ENCODE results near the gene SYK. TPM values are rescaled to one million over a fixed set of nuclear protein-coding genes. Genes with fewer than 3 reads are reported as not detected.

SYK gene
- total and polyA plus RNA-seq, 2 of the 13 experiments (the other 11 are each of a cell fraction or from before 2014, with no cell fraction given): not detected

- Histone ChIP-seq H3K9me3 (ENCODE audit: low read length) (no peaks in the 10 kb centered on the region), H4K20me1 (ENCODE audit: insufficient read depth, low read length) (no peaks in the 10 kb centered on the region), H3K27me3 (ENCODE audit: control insufficient read depth in 1 of 2, insufficient read depth in 2 of 2, low read length in 2 of 2) (peaks cover 0 to 24% of the 10 kb centered on the region in 2 experiments; a peak in 2 of 5 replicates), H3K4me1 (ENCODE audit: insufficient read depth, low read length) (no peaks in the 10 kb centered on the region), H3K27ac (ENCODE audit: extremely low read length, insufficient read depth, low read length) (no peak overlapping the region), H3K36me3 (replicated peaks in 1 of 2; ENCODE audit: control insufficient read depth in 1 of 2, insufficient read depth in 2 of 2, low read length in 2 of 2) (no peaks in the 10 kb centered on the region), H3K4me2 (ENCODE audit: low read depth, low read length) (no peak overlapping the region), H2AFZ (ENCODE audit: low read length) (no peak overlapping the region), H3K9ac (ENCODE audit: insufficient read depth, low read depth, low read length) (no peak overlapping the region), H3K79me2 (ENCODE audit: insufficient read depth, low read length) (no peaks in the 10 kb centered on the region), H3K4me3 (replicated peaks in 1 of 3; ENCODE audit: insufficient read depth in 1 of 3, low read depth in 2 of 3, low read length in 3 of 3) (no peak overlapping the region)
- WGBS (ENCODE audit: low lambda C conversion rate): 1% methylated on average over 7 of the region's 8 CpGs
- ChIA-PET CTCF (ENCODE audit: low intra/inter-chr PET ratio, low total read pairs) (no interaction called here), POLR2A (no interaction called here)
- intact Hi-C loops (cut with micrococcal nuclease; ENCODE audit: unreplicated experiment) (no loop called here), in situ Hi-C loops (cut with HindIII; ENCODE audit: extremely low pct_ligation_motif_present, low pct_unique_long_range_greater_than_20kb) (no loop called here)
- BruUV-seq (replicated peaks): no TSS peak
- DNase-seq (ENCODE audit: low spot score): no peak
- FAIRE-seq: no peak
- TF ChIP-seq ZNF614 (CRISPR knock-in tag; IDR thresholded peaks at IDR 0.05; ENCODE audit: borderline replicate concordance): no peak
- TF ChIP-seq ZNF33A (CRISPR knock-in tag; IDR thresholded peaks at IDR 0.05; ENCODE audit: borderline replicate concordance): no peak
- no peak for TF ChIP-seq NFKBIZ (CRISPR knock-in tag; IDR thresholded peaks at IDR 0.05)
- no peak for TF ChIP-seq HNRNPK (IDR thresholded peaks at IDR 0.05; ENCODE audit: low read depth, low read length, poor library complexity, severe bottlenecking)
- no peak for TF ChIP-seq HINFP (CRISPR knock-in tag; IDR thresholded peaks at IDR 0.05; ENCODE audit: low read depth)
- TF ChIP-seq, protein P1, sequence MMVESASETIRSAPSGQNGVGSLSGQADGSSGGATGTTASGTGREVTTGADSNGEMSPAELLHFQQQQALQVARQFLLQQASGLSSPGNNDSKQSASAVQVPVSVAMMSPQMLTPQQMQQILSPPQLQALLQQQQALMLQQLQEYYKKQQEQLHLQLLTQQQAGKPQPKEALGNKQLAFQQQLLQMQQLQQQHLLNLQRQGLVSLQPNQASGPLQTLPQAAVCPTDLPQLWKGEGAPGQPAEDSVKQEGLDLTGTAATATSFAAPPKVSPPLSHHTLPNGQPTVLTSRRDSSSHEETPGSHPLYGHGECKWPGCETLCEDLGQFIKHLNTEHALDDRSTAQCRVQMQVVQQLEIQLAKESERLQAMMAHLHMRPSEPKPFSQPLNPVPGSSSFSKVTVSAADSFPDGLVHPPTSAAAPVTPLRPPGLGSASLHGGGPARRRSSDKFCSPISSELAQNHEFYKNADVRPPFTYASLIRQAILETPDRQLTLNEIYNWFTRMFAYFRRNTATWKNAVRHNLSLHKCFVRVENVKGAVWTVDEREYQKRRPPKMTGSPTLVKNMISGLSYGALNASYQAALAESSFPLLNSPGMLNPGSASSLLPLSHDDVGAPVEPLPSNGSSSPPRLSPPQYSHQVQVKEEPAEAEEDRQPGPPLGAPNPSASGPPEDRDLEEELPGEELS (CRISPR knock-in tag; IDR thresholded peaks at IDR 0.05): no peak
- TF ChIP-seq KDM2A (CRISPR knock-in tag; IDR thresholded peaks at IDR 0.05; ENCODE audit: borderline replicate concordance, low read depth): no peak
- no peak for TF ChIP-seq MEF2D (CRISPR knock-in tag; IDR thresholded peaks at IDR 0.05)
- no peak for TF ChIP-seq CBFB (CRISPR knock-in tag; IDR thresholded peaks at IDR 0.05)
- no peak for TF ChIP-seq ARID5B (CRISPR knock-in tag; IDR thresholded peaks at IDR 0.05)
- no peak for ATAC-seq
These were observed 7.5 kb downstream of the SYK start for GRCh38 chr9:90808890-90809685.
